ENCODE data around the gene ACACA.

The ACACA gene

GRCh38 chr17:37187262-37187661 is 219.4 kb downstream of the ACACA start:
- no peak for TF ChIP-seq CTCF (IDR thresholded peaks at IDR 0.05; ENCODE audit: insufficient read depth, low read depth, low read length, missing control alignments)
- no peak overlapping the region for H3K4me3 ChIP-seq (ENCODE audit: low read length)
- no peak for DNase-seq (ENCODE audit: low read depth)

- no peak for TF ChIP-seq CTCF (IDR thresholded peaks at IDR 0.05; ENCODE audit: insufficient read depth, low read depth, low read length, missing control alignments)
- H3K4me3 ChIP-seq (ENCODE audit: low read length), result no peak overlapping the region
- DNase-seq (ENCODE audit: low read depth), result peak; percentile 17
Observed at GRCh38 chr17:37182786-37183465, 223.7 kb downstream of the ACACA start.

GRCh38 chr17:37180376-37180775 is 226.3 kb downstream of the ACACA start:
- no peak overlapping the region for H3K4me3 ChIP-seq (ENCODE audit: low read length)
- DNase-seq (ENCODE audit: low read depth), result peak; percentile 18
- no peak for TF ChIP-seq CTCF (IDR thresholded peaks at IDR 0.05; ENCODE audit: insufficient read depth, low read depth, low read length, missing control alignments)

GRCh38 chr17:37179893-37180292 is 226.7 kb downstream of the ACACA start:
- TF ChIP-seq CTCF (IDR thresholded peaks at IDR 0.05; ENCODE audit: insufficient read depth, low read depth, low read length, missing control alignments), result no peak
- H3K4me3 ChIP-seq (ENCODE audit: low read length), result no peak overlapping the region
- DNase-seq (ENCODE audit: low read depth), result peak; percentile 86

GRCh38 chr17:37177254-37177870 is 229.3 kb downstream of the ACACA start:
- peak; percentile 61 for DNase-seq (ENCODE audit: low read depth)
- no peak overlapping the region for H3K4me3 ChIP-seq (ENCODE audit: low read length)

GRCh38 chr17:37176723-37177122 is 229.9 kb downstream of the ACACA start:
- H3K4me3 ChIP-seq (ENCODE audit: low read length), result no peak overlapping the region
- DNase-seq (ENCODE audit: low read depth), result peak; percentile 83
- TF ChIP-seq CTCF (IDR thresholded peaks at IDR 0.05; ENCODE audit: insufficient read depth, low read depth, low read length, missing control alignments), result no peak

More at GRCh38 chr17:37177254-37177870, 229.3 kb downstream of the ACACA start:
- no peak for TF ChIP-seq CTCF (IDR thresholded peaks at IDR 0.05; ENCODE audit: insufficient read depth, low read depth, low read length, missing control alignments)

GRCh38 chr17:37174205-37174604 is 232.4 kb downstream of the ACACA start:
- DNase-seq (ENCODE audit: low read depth), result peak; percentile 51
- peak; percentile 56 for TF ChIP-seq CTCF (IDR thresholded peaks at IDR 0.05; ENCODE audit: insufficient read depth, low read depth, low read length, missing control alignments)
- no peak overlapping the region for H3K4me3 ChIP-seq (ENCODE audit: low read length)

Data from epithelial cell of esophagus (primary cell).